ENCODE data around the gene OSTM1. TPM values are rescaled to one million over a fixed set of nuclear protein-coding genes. Genes with fewer than 3 reads are reported as not detected.

Gene OSTM1
- total RNA-seq, 1 donor from 2014 or later: 19.1 TPM

GRCh38 chr6:108082539-108082938 is 8.0 kb upstream of the OSTM1 start:
- no peak overlapping the region for H3K4me3 ChIP-seq (ENCODE audit: low read depth, low read length)
- DNase-seq (ENCODE audit: low read depth): no peak
- no peak for TF ChIP-seq CTCF (conservative IDR thresholded peaks at IDR 0.05; ENCODE audit: low read depth, low read length)

- no peak for TF ChIP-seq CTCF (conservative IDR thresholded peaks at IDR 0.05; ENCODE audit: low read depth, low read length)
- no peak for DNase-seq (ENCODE audit: low read depth)
- no peak overlapping the region for H3K4me3 ChIP-seq (ENCODE audit: low read depth, low read length)
Measured at GRCh38 chr6:108080010-108080780, 5.7 kb upstream of the OSTM1 start.

GRCh38 chr6:108078191-108078590 is 3.6 kb upstream of the OSTM1 start:
- no peak for TF ChIP-seq CTCF (conservative IDR thresholded peaks at IDR 0.05; ENCODE audit: low read depth, low read length)
- no peak overlapping the region for H3K4me3 ChIP-seq (ENCODE audit: low read depth, low read length)

GRCh38 chr6:108074057-108074358 is 533 bp downstream of the OSTM1 start:
- TF ChIP-seq CTCF (conservative IDR thresholded peaks at IDR 0.05; ENCODE audit: low read depth, low read length): no peak
- DNase-seq (ENCODE audit: low read depth): no peak
- H3K4me3 ChIP-seq (ENCODE audit: low read depth, low read length): peak overlapping the region; percentile 90

More at GRCh38 chr6:108078191-108078590, 3.6 kb upstream of the OSTM1 start:
- no peak for DNase-seq (ENCODE audit: low read depth)

- DNase-seq (ENCODE audit: low read depth): no peak
- TF ChIP-seq CTCF (conservative IDR thresholded peaks at IDR 0.05; ENCODE audit: low read depth, low read length): no peak
Measured at GRCh38 chr6:108071736-108072276, 2.7 kb downstream of the OSTM1 start.

GRCh38 chr6:108068618-108069017 is 5.9 kb downstream of the OSTM1 start:
- no peak for TF ChIP-seq CTCF (conservative IDR thresholded peaks at IDR 0.05; ENCODE audit: low read depth, low read length)
- no peak overlapping the region for H3K4me3 ChIP-seq (ENCODE audit: low read depth, low read length)
- no peak for DNase-seq (ENCODE audit: low read depth)

More at GRCh38 chr6:108071736-108072276, 2.7 kb downstream of the OSTM1 start:
- H3K4me3 ChIP-seq (ENCODE audit: low read depth, low read length): no peak overlapping the region

- no peak for TF ChIP-seq CTCF (conservative IDR thresholded peaks at IDR 0.05; ENCODE audit: low read depth, low read length)
Measured at GRCh38 chr6:108068182-108068581, 6.4 kb downstream of the OSTM1 start.

More at GRCh38 chr6:108068182-108068581, 6.4 kb downstream of the OSTM1 start:
- no peak for DNase-seq (ENCODE audit: low read depth)
- no peak overlapping the region for H3K4me3 ChIP-seq (ENCODE audit: low read depth, low read length)

All from epithelial cell of proximal tubule (primary cell).